Measurements from ENCODE around the gene FABP6.
"Not testable (repeated sequence)": the region's sequence is repeated elsewhere in the genome, so short reads cannot be mapped to it uniquely, and the experiment has no call there.

The FABP6 gene

GRCh38 chr5:160229190-160229742 is at the start of gene FABP6:
Gene FABP6 (plus strand): TSS chr5:160229506. CDS start chr5:160229558, 52 bp downstream.
- DNase-seq (ENCODE audit: low spot score) = no peak

GRCh38 chr5:160180931-160181330 is 48.4 kb upstream of the FABP6 start:
- no peak for DNase-seq (ENCODE audit: low spot score)

GRCh38 chr5:160181965-160182622 is 47.2 kb upstream of the FABP6 start:
- no peak for DNase-seq (ENCODE audit: low spot score)

- DNase-seq (ENCODE audit: low spot score) = peak; percentile 45
Observed at GRCh38 chr5:160183075-160183474, 46.2 kb upstream of the FABP6 start.

- no peak for DNase-seq (ENCODE audit: low spot score)
Observed at GRCh38 chr5:160185626-160186360, 43.5 kb upstream of the FABP6 start.

- DNase-seq (ENCODE audit: low spot score) = no peak
Observed at GRCh38 chr5:160186480-160186879, 42.8 kb upstream of the FABP6 start.

- DNase-seq (ENCODE audit: low spot score) = no peak
Observed at GRCh38 chr5:160187091-160187490, 42.2 kb upstream of the FABP6 start.

GRCh38 chr5:160188141-160189015 is 40.9 kb upstream of the FABP6 start:
- DNase-seq (ENCODE audit: low spot score) = peak; percentile 81

GRCh38 chr5:160192424-160192823 is 36.9 kb upstream of the FABP6 start:
- DNase-seq (ENCODE audit: low spot score) = no peak

- DNase-seq (ENCODE audit: low spot score) = not testable (repeated sequence)
Observed at GRCh38 chr5:160193076-160193475, 36.2 kb upstream of the FABP6 start.

GRCh38 chr5:160193790-160194189 is 35.5 kb upstream of the FABP6 start:
- DNase-seq (ENCODE audit: low spot score) = not testable (repeated sequence)

- DNase-seq (ENCODE audit: low spot score) = no peak
Observed at GRCh38 chr5:160197341-160198144, 31.8 kb upstream of the FABP6 start.

- no peak for DNase-seq (ENCODE audit: low spot score)
Observed at GRCh38 chr5:160198146-160198545, 31.2 kb upstream of the FABP6 start.

- DNase-seq (ENCODE audit: low spot score) = no peak
Observed at GRCh38 chr5:160198841-160199409, 30.4 kb upstream of the FABP6 start.

GRCh38 chr5:160199410-160199911 is 29.8 kb upstream of the FABP6 start:
- peak; percentile 90 for DNase-seq (ENCODE audit: low spot score)

- DNase-seq (ENCODE audit: low spot score) = no peak
Observed at GRCh38 chr5:160207061-160207460, 22.2 kb upstream of the FABP6 start.

- no peak for DNase-seq (ENCODE audit: low spot score)
Observed at GRCh38 chr5:160209917-160210316, 19.4 kb upstream of the FABP6 start.

GRCh38 chr5:160210606-160211005 is 18.7 kb upstream of the FABP6 start:
- no peak for DNase-seq (ENCODE audit: low spot score)

- DNase-seq (ENCODE audit: low spot score) = no peak
Observed at GRCh38 chr5:160211352-160211751, 18.0 kb upstream of the FABP6 start.

- DNase-seq (ENCODE audit: low spot score) = no peak
Observed at GRCh38 chr5:160213537-160213936, 15.8 kb upstream of the FABP6 start.

GRCh38 chr5:160219356-160219755 is 9.9 kb upstream of the FABP6 start:
- no peak for DNase-seq (ENCODE audit: low spot score)

All from AG08396 (cell line).